Stimulated activated naive B cell treated with anti-CD40 and anti-IgM and Interleukin-4, amounts not matched to agents 10 μg/mL and 1 μg/mL and 100 μg/mL, for 72 hours (primary cell): ENCODE data around the gene RRAS2.

Source experiments
- ATAC-seq, 2 donors: fragments of 150-1000 bp; cut with Tn5 transposase; replicated peaks; 2 replicates each; pipeline ENCODE4 v1.10.0; 2021; ENCODE audit warnings: moderate library complexity in 1 of 2
- DNase-seq: peaks from one replicate; pipeline ENCODE4 v3.0.0; 2021
- H3K27ac Mint-ChIP-seq: one replicate; pipeline ENCODE4 v1.8.0; 2022; ENCODE audit warnings: mild to moderate bottlenecking, mixed read lengths
- H3K27me3 Mint-ChIP-seq, 2 donors: one replicate each; pipeline ENCODE4 v1.8.0; 2022; ENCODE audit warnings: mixed read lengths in 2 of 2
- H3K36me3 Mint-ChIP-seq, 2 donors: one replicate each; pipeline ENCODE4 v1.8.0; 2022; ENCODE audit warnings: mixed read lengths in 2 of 2, mild to moderate bottlenecking in 1 of 2
- H3K4me1 Mint-ChIP-seq, 2 donors: one replicate each; pipeline ENCODE4 v1.8.0; 2022; ENCODE audit warnings: mixed read lengths in 2 of 2, mild to moderate bottlenecking in 1 of 2
- H3K4me3 Mint-ChIP-seq, 2 donors: one replicate each; pipeline ENCODE4 v1.8.0; 2022; ENCODE audit warnings: mild to moderate bottlenecking in 2 of 2, mixed read lengths in 2 of 2, moderate library complexity in 1 of 2
- H3K9me3 Mint-ChIP-seq, 2 donors: one replicate each; pipeline ENCODE4 v1.8.0; 2022; ENCODE audit warnings: mixed read lengths in 2 of 2, mild to moderate bottlenecking in 1 of 2

Gene RRAS2

DNA sequence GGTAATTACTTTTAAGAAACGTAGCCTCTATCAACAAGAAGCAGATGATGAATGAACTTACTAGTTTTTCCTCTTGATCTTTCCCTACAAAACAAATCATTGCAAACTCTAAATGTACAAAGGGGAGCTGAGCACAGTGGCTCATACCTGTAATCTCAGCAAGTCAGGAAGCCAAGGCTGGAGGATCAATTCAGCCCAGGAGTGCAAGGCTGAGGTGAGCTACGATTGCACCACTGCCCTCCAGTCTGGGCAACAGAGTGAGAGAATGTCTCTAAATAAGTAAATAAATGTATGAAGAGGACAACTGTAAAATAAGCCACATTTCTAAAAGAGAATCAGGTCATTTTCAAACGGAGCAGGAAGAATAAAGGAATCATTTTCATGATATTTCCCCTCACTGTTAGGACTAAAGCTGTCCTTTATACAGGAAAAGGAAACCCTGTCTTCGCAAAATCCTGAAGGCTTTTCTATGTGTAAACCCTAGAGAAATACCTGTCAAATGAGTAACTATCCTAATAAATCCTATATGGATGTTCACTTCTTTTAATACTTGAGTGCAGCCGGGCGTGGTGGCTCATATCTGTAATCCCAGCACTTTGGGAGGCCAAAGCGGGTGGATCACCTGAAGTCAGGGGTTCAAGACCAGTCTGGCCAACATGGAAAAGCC is 41.2 kb downstream of the RRAS2 start:
- Mint-ChIP-seq H3K27ac (peak overlapping the region; percentile 86), H3K4me3 (peak overlapping the region in 1 of 2 donors; percentile 45), H3K9me3 (no peaks in the 10 kb centered on the region), H3K27me3 (no peaks in the 10 kb centered on the region), H3K4me1 (peaks cover 30 to 73% of the 10 kb centered on the region in 2 donors), H3K36me3 (peaks cover 8 to 14% of the 10 kb centered on the region in 2 donors)
- ATAC-seq (no peak), DNase-seq (no peak)

DNA sequence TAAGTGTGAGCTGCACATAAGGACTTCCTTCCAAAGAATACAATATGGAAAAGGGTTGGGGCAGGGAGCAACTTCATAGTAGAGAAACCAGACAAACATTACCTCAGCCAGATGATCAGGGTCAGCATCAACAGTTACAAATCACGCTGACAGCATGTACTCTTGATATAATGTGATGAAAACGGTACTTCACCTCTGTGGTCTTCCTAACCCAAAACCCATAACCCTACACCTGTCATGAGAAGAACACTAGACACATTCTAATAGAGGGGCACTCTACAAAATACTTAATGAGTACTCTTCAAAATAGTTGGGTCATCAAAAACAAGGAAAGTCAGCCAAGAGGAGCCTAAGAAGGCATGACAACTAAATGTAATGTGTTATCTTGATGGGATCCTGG is 43.9 kb downstream of the RRAS2 start:
- peaks cover 31 to 62% of the 10 kb centered on the region in 2 donors for H3K4me1 Mint-ChIP-seq
- peak overlapping the region; percentile 92 for H3K27ac Mint-ChIP-seq
- peaks cover 2 to 4% of the 10 kb centered on the region in 2 donors for H3K36me3 Mint-ChIP-seq
- DNase-seq (no peak), ATAC-seq (peak in 1 of 2 donors; percentile 48)
- H3K4me3 Mint-ChIP-seq, result peak overlapping the region; percentile 66 to 71
- no peaks in the 10 kb centered on the region for H3K27me3 Mint-ChIP-seq
- H3K9me3 Mint-ChIP-seq, result no peaks in the 10 kb centered on the region

DNA sequence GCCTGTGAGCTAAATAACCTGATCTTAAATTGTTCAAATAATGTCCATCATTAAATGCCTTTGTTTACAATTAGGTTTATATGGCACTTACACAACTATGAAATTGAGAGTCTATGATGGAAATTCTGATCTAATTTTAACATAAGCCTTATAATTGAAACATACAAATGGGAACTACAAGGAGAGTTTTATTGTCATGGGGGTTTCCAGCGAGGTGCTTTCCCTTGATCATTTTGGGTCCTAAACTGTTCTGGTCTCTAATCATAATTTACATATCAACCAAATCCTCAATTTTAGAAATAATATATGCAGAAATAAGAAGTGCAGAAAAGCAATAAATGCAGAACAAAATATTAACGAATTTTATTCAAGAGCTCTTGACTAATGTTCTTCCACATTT is 44.9 kb downstream of the RRAS2 start:
- H3K4me1 Mint-ChIP-seq, result peaks cover 31 to 53% of the 10 kb centered on the region in 2 donors
- H3K36me3 Mint-ChIP-seq, result peaks cover 2 to 4% of the 10 kb centered on the region in 2 donors
- ATAC-seq, result peak; percentile 75 to 84
- no peaks in the 10 kb centered on the region for H3K27me3 Mint-ChIP-seq
- peak; percentile 45 for DNase-seq
- peak overlapping the region; percentile 37 to 71 for H3K4me3 Mint-ChIP-seq
- H3K9me3 Mint-ChIP-seq, result no peaks in the 10 kb centered on the region
- peak overlapping the region; percentile 89 for H3K27ac Mint-ChIP-seq

DNA sequence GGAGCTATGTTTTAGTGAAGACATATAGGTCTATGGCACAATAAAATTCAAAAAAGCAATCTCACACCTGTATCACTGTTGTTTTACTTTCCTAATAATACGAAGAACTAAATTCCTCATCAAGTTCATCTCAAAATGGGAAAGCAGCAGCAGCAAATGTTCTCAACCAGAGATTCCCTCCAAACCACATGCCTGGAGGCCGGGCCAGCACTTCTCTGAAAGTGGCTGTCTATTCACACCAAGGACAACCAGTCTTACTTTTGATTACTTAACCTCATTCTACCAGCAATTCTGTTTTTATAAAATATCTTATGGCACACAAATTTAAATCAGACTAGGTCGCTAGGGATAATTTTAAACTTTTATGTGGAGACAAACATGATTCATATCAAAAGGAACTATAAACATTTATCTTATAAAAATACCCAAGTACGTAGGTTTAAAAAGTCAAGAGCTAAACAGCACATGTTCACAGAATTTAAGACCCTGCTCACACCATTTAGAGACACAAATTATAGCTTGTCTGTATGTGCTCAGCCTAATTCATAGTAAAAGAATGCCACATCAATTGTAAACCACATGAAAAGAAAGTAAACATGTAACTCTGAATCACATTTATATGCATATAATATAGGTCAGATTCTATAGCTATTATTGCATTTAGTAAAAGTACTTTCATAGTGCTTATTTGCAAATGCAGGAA is 46.1 kb downstream of the RRAS2 start:
- Mint-ChIP-seq H3K4me3 (peak overlapping the region; percentile 32 to 43), H3K27ac (peak overlapping the region; percentile 81), H3K36me3 (peaks cover 2 to 4% of the 10 kb centered on the region in 2 donors), H3K27me3 (no peaks in the 10 kb centered on the region), H3K9me3 (no peaks in the 10 kb centered on the region), H3K4me1 (peaks cover 25 to 45% of the 10 kb centered on the region in 2 donors)
- DNase-seq (no peak), ATAC-seq (no peak)

DNA sequence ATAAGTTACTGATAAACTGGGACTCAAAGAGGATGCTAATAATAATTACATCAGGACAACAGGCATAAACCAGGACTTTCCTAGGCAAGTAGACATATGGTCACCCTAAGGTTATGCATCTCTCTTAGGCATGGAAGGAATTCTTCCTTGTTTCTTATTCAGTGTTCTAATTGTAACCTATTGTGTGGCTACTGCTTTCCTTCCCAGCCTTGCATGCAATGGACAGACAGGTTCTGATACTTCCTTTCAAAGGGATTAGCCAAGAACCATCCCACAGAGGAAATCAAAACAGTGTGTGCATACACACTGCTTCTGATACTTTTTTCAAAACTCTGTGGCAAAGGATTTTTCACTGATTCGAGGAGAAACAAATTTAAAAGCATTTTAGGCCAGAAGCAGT is 48.3 kb downstream of the RRAS2 start:
- ATAC-seq (no peak), DNase-seq (no peak)
- Mint-ChIP-seq H3K4me3 (no peak overlapping the region), H3K36me3 (peaks cover 0 to 3% of the 10 kb centered on the region in 2 donors), H3K4me1 (peaks cover 27 to 51% of the 10 kb centered on the region in 2 donors), H3K27ac (peak overlapping the region; percentile 53), H3K9me3 (no peaks in the 10 kb centered on the region), H3K27me3 (no peaks in the 10 kb centered on the region)

DNA sequence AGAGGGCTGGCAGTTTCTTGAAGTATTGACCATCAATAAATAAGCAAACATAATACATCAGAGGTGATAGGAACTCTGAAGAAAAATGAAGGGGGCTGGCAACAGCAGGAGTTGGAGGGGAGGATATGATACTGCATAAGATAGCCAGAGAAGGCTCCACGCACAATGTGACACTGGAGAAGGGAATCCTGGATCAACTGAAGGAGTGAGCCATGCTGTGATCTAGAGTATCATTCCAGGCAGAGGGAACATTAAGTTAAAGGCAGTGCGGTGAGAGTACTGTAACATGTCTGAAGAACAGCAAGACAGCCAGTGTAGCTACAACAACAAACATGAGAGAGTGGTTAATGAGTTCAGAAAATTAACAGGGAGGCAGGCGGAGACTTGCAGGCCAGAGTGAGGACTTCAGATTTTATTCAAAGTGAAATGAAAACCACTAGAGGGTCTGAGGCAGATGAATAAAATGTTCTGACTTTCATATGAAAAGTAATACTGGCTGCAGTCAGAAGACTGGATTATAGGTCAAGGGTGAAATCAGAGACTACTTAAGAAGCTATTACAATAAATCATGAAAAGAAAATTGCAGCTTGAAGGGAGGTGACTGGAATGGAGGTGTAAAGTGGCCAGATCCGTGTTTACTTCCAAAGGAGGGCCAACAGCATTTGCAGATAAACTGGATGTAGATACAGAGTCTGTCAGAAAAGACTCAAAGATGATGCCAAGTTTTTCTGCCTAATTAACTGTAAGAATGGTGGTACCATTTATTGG is 49.4 kb downstream of the RRAS2 start:
- Mint-ChIP-seq H3K4me1 (peaks cover 25 to 51% of the 10 kb centered on the region in 2 donors), H3K9me3 (no peaks in the 10 kb centered on the region)

DNA sequence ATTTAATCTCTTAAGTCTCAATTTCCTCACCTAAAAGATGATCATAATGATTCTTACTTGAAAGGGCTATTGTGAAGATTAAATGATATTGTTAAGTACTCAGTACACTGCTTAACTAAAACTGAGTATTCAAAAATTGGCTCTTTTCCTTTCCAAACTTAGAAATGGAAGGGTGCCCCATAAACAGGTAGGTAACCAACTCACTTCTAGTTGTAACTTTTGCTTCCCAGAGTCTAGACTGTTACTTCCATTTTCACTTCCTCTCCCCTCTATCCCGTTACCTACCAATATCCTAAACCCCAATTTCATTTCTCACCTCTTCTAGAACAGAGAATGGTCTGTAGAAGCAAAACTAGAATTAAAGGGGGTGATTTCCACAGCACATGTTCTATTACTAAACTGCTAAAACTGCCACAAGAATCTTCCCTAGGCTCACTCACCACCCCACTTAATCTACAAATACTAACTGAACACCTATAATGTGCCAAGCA is 50.0 kb downstream of the RRAS2 start:
- Mint-ChIP-seq H3K27ac (no peak overlapping the region), H3K4me3 (no peak overlapping the region), H3K9me3 (no peaks in the 10 kb centered on the region), H3K27me3 (no peaks in the 10 kb centered on the region), H3K36me3 (peaks cover 0 to 3% of the 10 kb centered on the region in 2 donors), H3K4me1 (peaks cover 25 to 53% of the 10 kb centered on the region in 2 donors)
- no peak for DNase-seq
- peak; percentile 37 to 44 for ATAC-seq

More for the DNA sequence above, 49.4 kb downstream of the RRAS2 start:
- peaks cover 0 to 3% of the 10 kb centered on the region in 2 donors for H3K36me3 Mint-ChIP-seq
- no peak overlapping the region for H3K27ac Mint-ChIP-seq
- no peak overlapping the region for H3K4me3 Mint-ChIP-seq
- ATAC-seq (no peak), DNase-seq (no peak)
- H3K27me3 Mint-ChIP-seq, result no peaks in the 10 kb centered on the region

DNA sequence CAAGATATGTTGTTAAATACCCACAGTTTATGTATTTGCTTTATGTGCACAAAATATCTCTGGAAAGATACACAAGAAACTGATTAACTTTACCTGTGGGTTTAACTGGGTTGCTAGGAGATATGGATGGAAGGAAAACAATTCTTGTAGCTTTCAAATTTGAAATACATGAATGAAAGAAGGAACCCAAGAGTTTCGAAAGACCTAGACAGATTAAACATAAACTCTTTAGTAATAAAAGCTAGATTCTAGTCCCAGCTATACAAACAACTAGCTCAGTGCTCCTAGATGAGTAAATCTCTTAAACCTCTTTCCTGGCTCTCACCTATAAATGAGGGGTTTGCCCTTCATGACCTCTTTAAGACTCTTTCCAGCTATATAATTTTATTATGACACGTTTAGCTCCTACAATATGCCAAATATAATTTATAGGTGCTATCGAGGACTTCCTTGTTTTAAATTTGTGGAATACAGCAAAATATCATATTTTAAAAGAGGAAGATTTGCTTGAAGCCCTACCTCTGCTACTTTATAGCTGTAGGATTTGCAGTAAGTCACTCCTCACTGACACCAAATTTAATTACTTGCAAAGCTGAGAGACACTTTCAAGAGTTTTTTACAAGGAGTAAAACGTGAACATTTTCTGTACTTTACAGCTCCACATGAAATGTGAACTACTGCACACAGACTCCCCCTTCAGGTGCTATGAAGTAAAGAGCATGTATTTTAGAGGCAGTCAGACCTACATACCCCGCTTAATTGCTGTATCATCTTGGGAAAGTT is 50.7 kb downstream of the RRAS2 start:
- H3K4me3 Mint-ChIP-seq, result no peak overlapping the region
- DNase-seq, result no peak

DNA sequence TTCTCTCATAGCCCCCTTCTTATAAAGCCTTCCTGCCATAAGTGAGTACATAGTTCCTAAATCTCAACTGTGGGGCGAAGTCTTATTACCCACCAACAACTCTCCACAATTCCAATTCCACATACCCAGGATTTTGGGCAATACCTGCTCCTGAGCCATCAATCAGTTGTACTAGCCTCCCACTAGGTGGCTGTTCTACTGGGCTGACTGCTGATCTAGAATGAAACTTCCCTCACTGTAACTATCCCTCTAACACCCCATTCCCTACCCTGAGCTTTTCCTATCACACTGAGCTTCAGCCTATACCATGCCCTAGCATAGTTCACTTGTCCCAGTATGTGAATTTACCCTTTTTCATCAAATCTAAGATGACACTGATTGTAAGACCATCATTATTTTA is 52.5 kb downstream of the RRAS2 start:
- Mint-ChIP-seq H3K9me3 (no peaks in the 10 kb centered on the region), H3K4me3 (no peak overlapping the region), H3K27me3 (no peaks in the 10 kb centered on the region), H3K4me1 (peaks cover 21 to 38% of the 10 kb centered on the region in 2 donors), H3K36me3 (peaks cover 0 to 3% of the 10 kb centered on the region in 2 donors), H3K27ac (no peak overlapping the region)
- ATAC-seq (no peak), DNase-seq (no peak)

More for the DNA sequence above, 50.7 kb downstream of the RRAS2 start:
- peaks cover 28 to 53% of the 10 kb centered on the region in 2 donors for H3K4me1 Mint-ChIP-seq
- peaks cover 0 to 3% of the 10 kb centered on the region in 2 donors for H3K36me3 Mint-ChIP-seq
- ATAC-seq, result peak; percentile 60 to 73
- no peaks in the 10 kb centered on the region for H3K27me3 Mint-ChIP-seq
- no peaks in the 10 kb centered on the region for H3K9me3 Mint-ChIP-seq
- H3K27ac Mint-ChIP-seq, result peak overlapping the region; percentile 21

DNA sequence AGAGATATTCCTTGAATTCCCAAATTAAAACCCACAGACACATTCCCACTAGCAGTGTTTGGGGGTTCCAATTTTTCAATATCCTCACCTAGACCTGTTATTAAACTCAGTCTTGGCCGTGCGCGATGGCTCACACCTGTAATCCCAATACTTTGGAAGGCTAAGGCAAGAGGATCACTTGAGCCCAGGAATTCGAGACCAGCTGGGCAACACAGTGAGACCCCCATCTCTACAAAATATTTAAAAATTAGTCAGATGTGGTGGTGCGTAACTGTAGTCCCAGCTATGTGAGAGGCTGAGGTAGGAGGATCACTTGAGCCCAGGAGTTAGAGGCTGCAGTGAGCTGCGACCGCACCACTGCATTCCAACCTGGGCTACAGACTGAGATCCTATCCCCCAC is 53.3 kb downstream of the RRAS2 start:
- no peaks in the 10 kb centered on the region for H3K9me3 Mint-ChIP-seq
- no peak overlapping the region for H3K4me3 Mint-ChIP-seq
- H3K27me3 Mint-ChIP-seq, result no peaks in the 10 kb centered on the region
- H3K27ac Mint-ChIP-seq, result no peak overlapping the region
- peaks cover 21 to 38% of the 10 kb centered on the region in 2 donors for H3K4me1 Mint-ChIP-seq
- H3K36me3 Mint-ChIP-seq, result peaks cover 0 to 3% of the 10 kb centered on the region in 2 donors
- DNase-seq (no peak), ATAC-seq (no peak)

DNA sequence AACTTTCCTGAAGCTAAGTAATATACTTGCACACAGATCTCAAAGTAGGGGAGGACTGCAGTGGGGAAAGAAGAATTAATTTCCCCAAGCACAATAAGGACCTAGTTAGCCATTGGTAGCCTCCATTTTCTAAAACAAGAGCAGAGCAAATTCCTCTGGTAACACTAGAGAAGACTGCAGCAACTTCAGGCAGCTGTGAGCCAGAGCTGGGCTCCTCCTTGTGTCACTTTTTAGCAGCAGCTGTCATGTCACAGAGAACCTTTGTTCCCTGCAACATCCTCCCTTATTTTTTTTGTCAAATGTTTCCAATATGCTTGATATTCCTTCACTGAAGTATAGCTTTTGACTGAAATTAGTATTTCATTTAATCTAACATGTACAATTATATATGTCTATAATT is 54.4 kb downstream of the RRAS2 start:
- Mint-ChIP-seq H3K4me1 (peaks cover 21 to 38% of the 10 kb centered on the region in 2 donors), H3K36me3 (peaks cover 0 to 3% of the 10 kb centered on the region in 2 donors), H3K9me3 (no peaks in the 10 kb centered on the region)

DNA sequence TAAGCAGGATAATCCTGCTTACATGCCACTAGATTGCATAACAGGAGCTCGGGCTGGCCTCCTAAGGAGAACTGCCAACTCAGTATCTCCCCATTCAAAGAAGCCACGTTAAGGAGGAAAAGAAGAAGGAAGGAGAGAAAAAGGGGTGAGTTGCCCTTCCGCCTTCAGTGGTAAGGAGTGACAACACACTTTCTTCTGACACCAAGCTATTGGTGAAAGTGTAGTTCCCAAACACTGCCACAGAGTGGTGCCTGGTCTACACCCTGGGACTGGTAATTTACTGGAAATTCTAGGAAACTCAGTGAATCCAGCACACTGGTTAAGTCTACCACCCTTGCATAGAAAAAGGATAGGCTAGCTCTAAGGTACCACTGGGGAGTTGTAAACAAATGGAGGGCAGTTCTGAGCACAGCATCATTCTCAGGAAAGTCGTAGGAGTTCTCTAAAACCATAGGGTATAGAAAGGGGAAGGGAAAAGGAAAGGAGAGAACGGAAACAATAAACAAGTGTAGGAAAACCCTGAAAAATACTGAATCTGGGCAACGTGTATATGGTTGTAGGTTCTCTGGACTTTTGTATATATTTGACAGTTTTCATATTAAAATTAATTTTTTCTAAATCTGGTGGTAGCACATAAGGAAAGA is 58.2 kb downstream of the RRAS2 start:
- Mint-ChIP-seq H3K4me1 (peaks cover 18 to 47% of the 10 kb centered on the region in 2 donors), H3K4me3 (no peak overlapping the region), H3K9me3 (no peaks in the 10 kb centered on the region), H3K36me3 (no peaks in the 10 kb centered on the region), H3K27me3 (no peaks in the 10 kb centered on the region), H3K27ac (no peak overlapping the region)
- ATAC-seq (peak; percentile 95 to 96), DNase-seq (peak; percentile 28)

More for the DNA sequence above, 54.4 kb downstream of the RRAS2 start:
- Mint-ChIP-seq H3K27me3 (no peaks in the 10 kb centered on the region), H3K27ac (no peak overlapping the region), H3K4me3 (no peak overlapping the region)
- ATAC-seq (no peak), DNase-seq (no peak)

DNA sequence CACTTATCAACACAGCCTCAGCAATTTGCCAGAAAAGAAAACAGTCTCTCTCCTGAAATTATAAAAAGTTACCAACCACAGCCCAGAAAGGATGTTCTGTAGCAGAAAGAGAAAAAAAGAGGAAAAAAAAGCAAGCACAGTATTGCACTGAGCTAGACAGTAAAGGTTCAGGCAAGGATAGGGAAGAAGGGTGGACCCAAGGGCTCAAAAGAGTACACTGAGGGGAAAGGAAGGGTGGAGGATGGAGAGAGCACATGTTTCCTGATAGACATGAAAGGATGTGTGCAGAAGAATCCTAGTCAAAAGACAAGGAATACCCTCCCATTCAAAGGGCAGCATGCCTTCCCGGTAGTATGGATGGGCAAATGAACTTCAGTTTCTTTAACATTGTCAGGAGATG is 59.1 kb downstream of the RRAS2 start:
- no peak overlapping the region for H3K4me3 Mint-ChIP-seq
- ATAC-seq (no peak), DNase-seq (no peak)
- no peaks in the 10 kb centered on the region for H3K36me3 Mint-ChIP-seq
- H3K4me1 Mint-ChIP-seq, result peaks cover 17 to 39% of the 10 kb centered on the region in 2 donors
- no peaks in the 10 kb centered on the region for H3K27me3 Mint-ChIP-seq
- no peak overlapping the region for H3K27ac Mint-ChIP-seq
- H3K9me3 Mint-ChIP-seq, result no peaks in the 10 kb centered on the region
